H1 (cell line): ENCODE data around the gene RHOU. TPM values are rescaled to one million over a fixed set of nuclear protein-coding genes. Genes with fewer than 3 reads are reported as not detected.

Experiments used
- CTCF ChIA-PET: fragments of 300-600 bp; sonication (Branson Sonifier 250); formaldehyde crosslinking; loops from one replicate; lab custom pipeline; 2021; ENCODE audit not compliant: partially characterized antibody; lab: Charles Lee
- POLR2A ChIA-PET: fragments of 300-600 bp; sonication (Branson Sonifier 250); formaldehyde crosslinking; loops from one replicate; lab custom pipeline; 2021; ENCODE audit warnings: inconsistent platforms; ENCODE audit not compliant: partially characterized antibody; lab: Charles Lee
- DNase-seq, 2 experiments: peaks; one replicate each; pipeline versions ENCODE4 v3.0.0 to v3.0.0-alpha.2; 2010 to 2022; ENCODE audit warnings: low spot score in 2 of 2, low read depth in 1 of 2, mixed read lengths in 1 of 2
- FAIRE-seq: peaks from 2 replicates; lab custom pipeline; 2011; peaks lifted over from hg19 to GRCh38; lab: Jason Lieb, UNC
- H2AFZ ChIP-seq: 2 replicates; pipeline ENCODE4 v1.8.1; 2012; ENCODE audit warnings: low read length, inconsistent platforms
- H2AK5ac ChIP-seq: 2 replicates; pipeline ENCODE4 v1.6.1; 2013; ENCODE audit warnings: low read depth, low read length
- H2BK120ac ChIP-seq: replicated peaks from 2 replicates; pipeline ENCODE3; 2013; ENCODE audit warnings: low read depth, low read length, inconsistent platforms
- H2BK12ac ChIP-seq: 2 replicates; pipeline ENCODE4 v1.6.1; 2013; ENCODE audit warnings: low read depth, low read length
- H2BK15ac ChIP-seq: 2 replicates; pipeline ENCODE4 v1.6.1; 2013; ENCODE audit warnings: low read length
- H2BK20ac ChIP-seq: 2 replicates; pipeline ENCODE4 v1.6.1; 2013; ENCODE audit warnings: low read length
- H2BK5ac ChIP-seq: 2 replicates; pipeline ENCODE4 v1.6.1; 2013; ENCODE audit warnings: low read depth, low read length
- H3K14ac ChIP-seq: 2 replicates; pipeline ENCODE4 v1.6.1; 2013; ENCODE audit warnings: inconsistent platforms; ENCODE audit not compliant: insufficient read length
- H3K18ac ChIP-seq: 2 replicates; pipeline ENCODE4 v1.6.1; 2013; ENCODE audit warnings: low read length; ENCODE audit errors: extremely low read depth
- H3K23ac ChIP-seq: 2 replicates; pipeline ENCODE4 v1.6.1; 2013; ENCODE audit warnings: inconsistent platforms; ENCODE audit not compliant: insufficient read length
- H3K23me2 ChIP-seq: 2 replicates; pipeline ENCODE4 v1.6.1; 2013; ENCODE audit warnings: low read depth, low read length
- H3K27ac ChIP-seq: 2 replicates; pipeline ENCODE4 v1.6.1; 2011; ENCODE audit warnings: low read depth, low read length, inconsistent platforms
- H3K27me3 ChIP-seq, 4 experiments: replicated peaks in 1 of 4; 1 replicate in 1 of 4; 2 replicates in 3 of 4; pipeline versions ENCODE4 v1.6.1 to v1.8.1; 2011 to 2013; ENCODE audit warnings: low read length in 3 of 4, mild to moderate bottlenecking in 3 of 4, inconsistent platforms in 2 of 4, mixed read lengths in 2 of 4, moderate library complexity in 1 of 4; ENCODE audit not compliant: control insufficient read depth in 3 of 4, insufficient read depth in 3 of 4; ENCODE audit errors: extremely low read depth in 1 of 4
- H3K36me3 ChIP-seq, 4 experiments: 2 replicates each; pipeline versions ENCODE4 v1.6.1 to v1.8.1; 2011 to 2013; ENCODE audit warnings: mild to moderate bottlenecking in 4 of 4, low read length in 3 of 4, moderate library complexity in 2 of 4, control low read depth in 1 of 4, inconsistent platforms in 1 of 4; ENCODE audit not compliant: insufficient read depth in 4 of 4, control insufficient read depth in 2 of 4
- H3K4ac ChIP-seq: replicated peaks from 2 replicates; pipeline ENCODE3; 2013; ENCODE audit warnings: low read length, low read depth, mixed read lengths, inconsistent platforms; ENCODE audit not compliant: insufficient read length
- H3K4me1 ChIP-seq, 4 experiments: replicated peaks in 1 of 4; 1 replicate in 1 of 4; 2 replicates in 3 of 4; pipeline versions ENCODE4 v1.6.1 to v1.8.1; 2011 to 2013; ENCODE audit warnings: low read length in 3 of 4, inconsistent platforms in 2 of 4, mixed read lengths in 1 of 4; ENCODE audit not compliant: insufficient read depth in 4 of 4, control insufficient read depth in 3 of 4
- H3K4me2 ChIP-seq, 2 experiments: 2 replicates each; pipeline versions ENCODE4 v1.6.1 to v1.8.1; 2011 to 2013; ENCODE audit warnings: low read depth in 2 of 2, low read length in 2 of 2, control low read depth in 1 of 2, inconsistent platforms in 1 of 2, mild to moderate bottlenecking in 1 of 2; ENCODE audit not compliant: insufficient read depth in 1 of 2
- H3K4me3 ChIP-seq, 4 experiments: fragments of 200-600, 300-600 bp in 1 of 4; sonication (generic), shearing (Covaris generic), sonication (Bioruptor Twin) in 1 of 4; 2 replicates each; pipeline versions ENCODE4 v1.5.1 to v1.8.1; 2011 to 2016; ENCODE audit warnings: low read length in 4 of 4, low read depth in 3 of 4, control low read depth in 2 of 4, inconsistent platforms in 2 of 4, mild to moderate bottlenecking in 2 of 4, mixed read lengths in 1 of 4, moderate library complexity in 1 of 4; ENCODE audit not compliant: insufficient read depth in 2 of 4; ENCODE audit errors: extremely low read depth in 1 of 4
- H3K56ac ChIP-seq: replicated peaks from 2 replicates; pipeline ENCODE3; 2013; ENCODE audit warnings: low read depth, mild to moderate bottlenecking, mixed read lengths, low read length, inconsistent platforms; ENCODE audit not compliant: insufficient read length
- H3K79me1 ChIP-seq: 2 replicates; pipeline ENCODE4 v1.6.1; 2013; ENCODE audit warnings: low read depth, low read length, control low read depth
- H3K79me2 ChIP-seq, 2 experiments: 2 replicates each; pipeline versions ENCODE4 v1.6.1 to v1.8.1; 2012 to 2013; ENCODE audit warnings: low read length in 2 of 2, mild to moderate bottlenecking in 2 of 2, inconsistent platforms in 1 of 2; ENCODE audit not compliant: insufficient read depth in 2 of 2, control insufficient read depth in 1 of 2
- H3K9ac ChIP-seq, 4 experiments: replicated peaks in 1 of 4; 1 replicate in 1 of 4; 2 replicates in 3 of 4; pipeline versions ENCODE4 v1.6.1 to v1.8.1; 2011 to 2013; ENCODE audit warnings: low read depth in 3 of 4, low read length in 3 of 4, control low read depth in 2 of 4, mild to moderate bottlenecking in 2 of 4, moderate library complexity in 2 of 4, inconsistent platforms in 1 of 4; ENCODE audit errors: extremely low read depth in 1 of 4
- H3K9me3 ChIP-seq, 2 experiments: 2 replicates each; pipeline versions ENCODE4 v1.6.1 to v1.8.1; 2012 to 2013; ENCODE audit warnings: mild to moderate bottlenecking in 2 of 2, moderate library complexity in 2 of 2, control low read depth in 1 of 2, inconsistent platforms in 1 of 2, low read depth in 1 of 2, low read length in 1 of 2, mixed read lengths in 1 of 2; ENCODE audit not compliant: insufficient read depth in 2 of 2
- H4K20me1 ChIP-seq, 2 experiments: replicated peaks in 1 of 2; 2 replicates each; pipeline versions ENCODE3 to v1.8.1; 2011 to 2013; ENCODE audit warnings: inconsistent platforms in 2 of 2, low read length in 2 of 2, mild to moderate bottlenecking in 1 of 2; ENCODE audit not compliant: insufficient read depth in 2 of 2, control insufficient read depth in 1 of 2
- H4K5ac ChIP-seq: 2 replicates; pipeline ENCODE4 v1.6.1; 2013; ENCODE audit warnings: low read length, low read depth, mixed read lengths, inconsistent platforms; ENCODE audit not compliant: insufficient read length
- H4K8ac ChIP-seq: 2 replicates; pipeline ENCODE4 v1.8.0; 2013; ENCODE audit warnings: mild to moderate bottlenecking, moderate library complexity, low read length, inconsistent platforms; ENCODE audit not compliant: insufficient read depth; ENCODE audit errors: extremely low read depth
- H4K91ac ChIP-seq: replicated peaks from 2 replicates; pipeline ENCODE3; 2013; ENCODE audit warnings: low read length, mixed read lengths, inconsistent platforms; ENCODE audit not compliant: insufficient read length
- CEBPB ChIP-seq: IDR thresholded peaks from 2 replicates; pipeline ENCODE4 v1.6.1; 2012; ENCODE audit warnings: low read depth, low read length
- WGBS, 2 experiments: shearing (Covaris generic) in 1 of 2; methylation state at CpG; one replicate each; pipeline versions ENCODE4 v1.1.6 to v1.1.7; 2013 to 2015; ENCODE audit warnings: low lambda C conversion rate in 2 of 2, mixed read lengths in 2 of 2, inconsistent platforms in 1 of 2, low coverage in 1 of 2, missing lambda C conversion rate in 1 of 2; ENCODE audit not compliant: insufficient replicate concordance in 2 of 2, insufficient coverage in 1 of 2, insufficient read length in 1 of 2; ENCODE audit errors: extremely low coverage in 1 of 2, missing lambda C conversion rate in 1 of 2; 5-methylcytosine and 5-hydroxymethylcytosine counted together
- polyA plus RNA-seq, 7 experiments: library from polyadenylated mRNA; depleted of rRNA in 3 of 7; stranded (reverse) in 5 of 7; unstranded in 2 of 7; fragments of >200 nt in 5 of 7; fragments of 200-250 nt in 2 of 7; gene quantifications; 1 replicate in 5 of 7; 2 replicates in 1 of 7; 4 replicates in 1 of 7; pipeline versions ENCODE4 v1.2.1 to v1.2.3, GENCODE V29; 2011 to 2013; ENCODE audit warnings: missing spikeins in 2 of 7, mixed read lengths in 2 of 7
- total RNA-seq: library from RNA; stranded (reverse); fragmentation: NEBNext Ultra II Directional; extraction: Animal tissue kit (Norgen Biotek cat#: 25700); gene quantifications from 2 replicates; pipeline ENCODE4 v1.2.1, GENCODE V29; 2021

The RHOU gene
- total and polyA plus RNA-seq, 2 of the 8 experiments (the other 6 are each of a cell fraction or from before 2014, with no cell fraction given): 3.0 to 3.4 TPM

DNA sequence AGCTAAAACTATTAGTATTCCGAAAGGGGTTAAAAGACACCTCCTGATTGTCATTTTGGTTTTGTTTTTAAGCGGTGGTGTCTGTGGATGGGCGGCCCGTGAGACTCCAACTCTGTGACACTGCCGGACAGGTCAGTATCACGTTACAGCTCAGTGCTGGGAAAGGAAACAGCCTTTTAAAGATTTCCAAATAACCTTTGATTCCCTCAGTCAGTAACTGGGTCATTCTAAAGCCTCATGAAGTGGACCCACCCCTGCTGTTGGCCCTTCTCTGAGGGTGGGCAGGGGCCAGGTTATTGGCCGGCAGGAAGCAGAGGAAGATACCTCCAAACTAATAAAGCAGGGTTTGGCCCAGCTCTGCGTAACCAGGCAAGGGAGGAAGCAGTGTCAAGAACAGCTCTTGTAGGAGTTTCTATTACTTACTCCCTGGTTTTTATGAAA lies 2.3 kb downstream of the RHOU start:
- Histone ChIP-seq H3K27ac (no peak overlapping the region), H3K23me2 (no peaks in the 10 kb centered on the region; the same call in 1 of the 2 replicates), H3K14ac (no peak overlapping the region), H3K9me3 (no peaks in the 10 kb centered on the region), H4K91ac (no peak overlapping the region), H3K23ac (no peak overlapping the region), H4K8ac (no peak overlapping the region), H2AFZ (no peak overlapping the region), H3K4ac (no peak overlapping the region), H3K56ac (no peak overlapping the region), H3K79me2 (no peaks in the 10 kb centered on the region; a peak in 1 of 4 replicates), H2AK5ac (no peak overlapping the region), H4K20me1 (peaks cover 0 to 4% of the 10 kb centered on the region in 2 experiments), H2BK20ac (no peak overlapping the region), H3K4me1 (peaks cover 0 to 3% (median 1%) of the 10 kb centered on the region in 4 experiments; a peak in 3 of 7 replicates), H3K9ac (no peak overlapping the region), H2BK120ac (no peak overlapping the region), H2BK5ac (no peak overlapping the region), H2BK15ac (no peak overlapping the region), H3K27me3 (peaks cover 0 to 25% (median 11%) of the 10 kb centered on the region in 4 experiments; a peak in 5 of 7 replicates), H4K5ac (no peak overlapping the region), H3K18ac (no peak overlapping the region), H3K36me3 (no peaks in the 10 kb centered on the region; a peak in 1 of 8 replicates), H3K4me3 (no peak overlapping the region), H3K79me1 (0 out of 2 replicates have a peak, but pooled peaks cover 2% of the 10 kb centered on the region), H3K4me2 (no peak overlapping the region; a peak in 1 of 4 replicates), H2BK12ac (no peak overlapping the region)
- no peak for DNase-seq
- CTCF ChIA-PET: interaction anchor here (1.2 kb wide), 1 partner anchor 67 kb away, joined by 3 read pairs; no protein-coding TSS in a partner anchor
- FAIRE-seq: no peak
- POLR2A ChIA-PET: no interaction called here
- 72% methylated on average over 8 of the region's 8 CpGs; no CpG with 5 or more reads in 1 of the 2 experiments for WGBS, 2 experiments
- TF ChIP-seq CEBPB: no peak
